Heart left ventricle (tissue), 16 donors: Measurements from ENCODE around the gene POLR2J3. TPM values are rescaled to one million over a fixed set of nuclear protein-coding genes. Genes with fewer than 3 reads are reported as not detected.
"Not testable (repeated sequence)": the region's sequence is repeated elsewhere in the genome, so short reads cannot be mapped to it uniquely, and the experiment has no call there.

Experiments used
- ATAC-seq, 4 donors: fragments of 200-7000 bp; cut with Tn5 transposase; one replicate each; pipeline ENCODE4 v1.9.1; 2020 to 2022; ENCODE audit warnings: moderate library complexity in 4 of 4, mild to moderate bottlenecking in 3 of 4, moderate number of reproducible peaks in 1 of 4
- DNase-seq, 5 donors: peaks; one replicate each; pipeline ENCODE4 v3.0.0-alpha.2; 2020
- H3K27ac ChIP-seq, 12 donors: fragments of 200-600 bp; sonication (generic) in 4 of 12; one replicate each; pipeline versions ENCODE4 v1.5.0 to v1.8.0; 2016 to 2022; ENCODE audit warnings: mild to moderate bottlenecking in 2 of 12
- H3K27me3 ChIP-seq, 9 donors: fragments of 200-600 bp; sonication (generic) in 2 of 9; one replicate each; pipeline versions ENCODE4 v1.5.1 to v1.8.0; 2016 to 2022; ENCODE audit warnings: mild to moderate bottlenecking in 3 of 9
- H3K36me3 ChIP-seq, 9 donors: fragments of 200-600 bp; sonication (generic) in 2 of 9; one replicate each; pipeline versions ENCODE4 v1.5.0 to v1.8.0; 2018 to 2022; ENCODE audit warnings: mild to moderate bottlenecking in 2 of 9
- H3K4me1 ChIP-seq, 12 donors: fragments of 200-600 bp; sonication (generic) in 4 of 12; one replicate each; pipeline versions ENCODE4 v1.5.0 to v1.8.0; 2016 to 2022; ENCODE audit warnings: mild to moderate bottlenecking in 3 of 12
- H3K4me3 ChIP-seq, 12 donors: fragments of 200-600 bp; sonication (generic) in 4 of 12; one replicate each; pipeline versions ENCODE4 v1.5.0 to v1.8.0; 2017 to 2022; ENCODE audit warnings: mild to moderate bottlenecking in 9 of 12, moderate library complexity in 4 of 12
- H3K9me3 ChIP-seq, 12 donors: fragments of 200-600 bp; sonication (generic) in 4 of 12; one replicate each; pipeline versions ENCODE4 v1.5.0 to v1.8.0; 2016 to 2022; ENCODE audit warnings: mild to moderate bottlenecking in 1 of 12
- WGBS, 4 donors: extraction: QIAGEN DNeasy Blood & Tissue Kit in 2 of 4; methylation state at CpG; one replicate each; pipeline versions ENCODE4 v1.1.5 to v1.1.7; 2013 to 2018; 5-methylcytosine and 5-hydroxymethylcytosine counted together
- intact Hi-C, 10 donors: fragments of 100-400 bp; cut with DNase I; formaldehyde crosslinking; loops; one replicate each; pipeline versions ENCODE4 v1.11.1 to v1.14.2; 2022
- long read RNA-seq, 3 donors: library from polyadenylated mRNA; unstranded; transcript quantifications; one replicate each; pipeline ENCODE4 v2.0.0, GENCODE V29; 2020 to 2021
- polyA plus RNA-seq, 2 donors: library from polyadenylated mRNA; stranded (reverse); fragments of 200-250 nt; gene quantifications; one replicate each; pipeline ENCODE4 v1.2.3, GENCODE V29; 2013
- total RNA-seq, 9 donors: library from RNA; depleted of rRNA in 2 of 9; stranded (reverse); fragments of >200 nt in 2 of 9; fragmentation: NEBNext Ultra II Directional in 3 of 9; extraction: Animal tissue kit (Norgen Biotek cat#: 25700) in 3 of 9; gene quantifications; one replicate each; pipeline versions ENCODE4 v1.1.0 to v1.2.4, GENCODE V29; 2016 to 2023
- TF ChIP-seq, protein P1 (sequence below), 12 donors: fragments of 200-600 bp; sonication (generic) in 4 of 12; IDR thresholded peaks; one replicate each; pipeline versions ENCODE4 v1.5.0 to v1.8.0; 2018 to 2022; ENCODE audit warnings: antibody characterized with exemption in 12 of 12, mild to moderate bottlenecking in 5 of 12
- donor health status: ischemic (EF 13 %, LVEDD 7.1; RV severe dilation, severe dysfunction).
- donor health status: healthy with polysubstance abuse.
- donor health status: DM: no; HTN: yes; CAD: no.
- donor health status: DM: no; HTN: no; CAD: no.
- donor health status: ischemic (EF 25% LVEDD 6.9; RV normal size, moderate dysfunction).
- donor health status: ischemic (EF 25% LVEDD 5.7; RV mildly dilated, moderate dysfunction).
- donor health status: healthy.
- donor health status: DM: yes; HTN: yes; CAD: no.
- donor health status: ischemic (EF 35%, LVEDD 5.7; RV mildly dilated, moderate dysfunction).
- donor health status: nonischemic (EF 11% LVEDD 7.7; RV severe dilation, severe dysfunction).
- donor health status: DM: yes; HTN: yes; CAD: no.
- donor health status: PGD.
- donor health status: ischemic (EF 29% LVEDD 5.4; RV normal size, mild dysfunction).
- donor health status: nonischemic (EF 23%, LVEDD 6.1; RV moderate dilation, normal function).

POLR2J3 gene
- 10 to 100 TPM in 6 of 9 donors, 1 to 10 TPM in 3; 4.8 to 32.9 (median 12.0) TPM for total RNA-seq
- polyA plus RNA-seq = 10 to 100 TPM; 31.7 to 67.7 TPM
- long read RNA-seq, donor 1, full-length matches to known transcripts = 4 of 4 reads
- long read RNA-seq, donor 1, partial matches to known transcripts = 0 of 4 reads
- long read RNA-seq, donor 1, other reads (novel, unspliced or antisense) = 0 of 4 reads
- long read RNA-seq, donor 2, partial matches to known transcripts = 1 of 5 reads
- long read RNA-seq, donor 2, other reads (novel, unspliced or antisense) = 1 of 5 reads
- long read RNA-seq, donor 3, full-length matches to known transcripts = 5 of 5 reads
- long read RNA-seq, donor 3, partial matches to known transcripts = 0 of 5 reads
- long read RNA-seq, donor 3, other reads (novel, unspliced or antisense) = 0 of 5 reads

GRCh38 chr7:102572261-102573239 is at the start of gene POLR2J3:
Gene POLR2J3 (minus strand): TSS chr7:102572583. CDS start chr7:102572521, 62 bp downstream.
- TF ChIP-seq, protein P1, sequence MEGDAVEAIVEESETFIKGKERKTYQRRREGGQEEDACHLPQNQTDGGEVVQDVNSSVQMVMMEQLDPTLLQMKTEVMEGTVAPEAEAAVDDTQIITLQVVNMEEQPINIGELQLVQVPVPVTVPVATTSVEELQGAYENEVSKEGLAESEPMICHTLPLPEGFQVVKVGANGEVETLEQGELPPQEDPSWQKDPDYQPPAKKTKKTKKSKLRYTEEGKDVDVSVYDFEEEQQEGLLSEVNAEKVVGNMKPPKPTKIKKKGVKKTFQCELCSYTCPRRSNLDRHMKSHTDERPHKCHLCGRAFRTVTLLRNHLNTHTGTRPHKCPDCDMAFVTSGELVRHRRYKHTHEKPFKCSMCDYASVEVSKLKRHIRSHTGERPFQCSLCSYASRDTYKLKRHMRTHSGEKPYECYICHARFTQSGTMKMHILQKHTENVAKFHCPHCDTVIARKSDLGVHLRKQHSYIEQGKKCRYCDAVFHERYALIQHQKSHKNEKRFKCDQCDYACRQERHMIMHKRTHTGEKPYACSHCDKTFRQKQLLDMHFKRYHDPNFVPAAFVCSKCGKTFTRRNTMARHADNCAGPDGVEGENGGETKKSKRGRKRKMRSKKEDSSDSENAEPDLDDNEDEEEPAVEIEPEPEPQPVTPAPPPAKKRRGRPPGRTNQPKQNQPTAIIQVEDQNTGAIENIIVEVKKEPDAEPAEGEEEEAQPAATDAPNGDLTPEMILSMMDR (IDR thresholded peaks at IDR 0.05) = peak; percentile 34 to 86 (median 66)
- peak; percentile 92 to 100 (median 96) for DNase-seq
- H3K27me3 ChIP-seq, H3K36me3 ChIP-seq, intact Hi-C loops, H3K9me3 ChIP-seq, H3K4me1 ChIP-seq: not testable (repeated sequence)
- H3K27ac ChIP-seq = peak within 1 kb of the TSS in 11 of 12 donors; percentile 60 to 86 (median 75)
- H3K4me3 ChIP-seq = peak within 1 kb of the TSS; percentile 60 to 95 (median 74)
- WGBS, 4 donors = 0% methylated on average over 12 to 54 of the region's 64 CpGs
- peak; percentile 96 to 98 (median 96) for ATAC-seq

- H3K27ac ChIP-seq, ATAC-seq, H3K4me3 ChIP-seq, intact Hi-C loops, H3K27me3 ChIP-seq, H3K4me1 ChIP-seq, H3K9me3 ChIP-seq, H3K36me3 ChIP-seq, DNase-seq: not testable (repeated sequence)
- WGBS, 4 donors = 81 to 90% methylated on average over 3 to 5 of the region's 8 CpGs; no CpG with 5 or more reads in 2 of the 4 donors
These were observed 45.7 kb upstream of the POLR2J3 start for GRCh38 chr7:102618122-102618521.

GRCh38 chr7:102616507-102617125 is 44.2 kb upstream of the POLR2J3 start, which contains the start of gene RASA4:
Gene RASA4 (minus strand): TSS chr7:102616756. CDS start chr7:102616689, 67 bp downstream.
- peak; percentile 87 to 96 (median 94) for ATAC-seq
- H3K36me3 ChIP-seq, H3K27ac ChIP-seq, H3K9me3 ChIP-seq, H3K4me1 ChIP-seq, intact Hi-C loops, H3K27me3 ChIP-seq: not testable (repeated sequence)
- peak within 1 kb of the TSS in 10 of 12 donors; percentile 41 to 60 (median 54) for H3K4me3 ChIP-seq
- peak; percentile 53 to 82 (median 70) for DNase-seq
- WGBS, 4 donors = 1 to 2% methylated on average over 16 to 25 of the region's 62 CpGs; no CpG with 5 or more reads in 2 of the 4 donors

DNA sequence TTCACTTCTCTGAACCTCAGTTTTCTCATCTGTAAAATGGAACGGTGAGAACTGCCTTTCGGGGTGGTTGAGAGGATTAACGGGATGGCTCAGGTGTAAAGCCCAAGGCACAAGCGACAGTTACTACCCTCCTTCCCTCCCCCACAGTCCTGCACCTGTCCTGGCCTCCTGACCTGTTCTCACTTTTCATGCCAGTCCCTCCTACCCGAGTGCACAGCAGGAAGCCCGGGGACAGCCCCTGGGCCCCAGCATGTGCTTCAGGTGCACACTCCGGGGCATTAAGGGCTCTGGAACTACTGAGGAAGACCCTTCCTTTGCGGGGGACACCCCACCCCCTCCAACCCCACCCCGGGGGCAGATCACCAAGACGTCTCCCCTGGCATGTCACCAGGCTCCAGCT is 43.5 kb upstream of the POLR2J3 start:
- H3K27ac ChIP-seq, H3K4me1 ChIP-seq, H3K4me3 ChIP-seq, H3K9me3 ChIP-seq, DNase-seq, intact Hi-C loops, ATAC-seq, H3K27me3 ChIP-seq, H3K36me3 ChIP-seq: not testable (repeated sequence)
- no CpG with 5 or more reads among the region's 10 CpGs for WGBS, 4 donors

DNA sequence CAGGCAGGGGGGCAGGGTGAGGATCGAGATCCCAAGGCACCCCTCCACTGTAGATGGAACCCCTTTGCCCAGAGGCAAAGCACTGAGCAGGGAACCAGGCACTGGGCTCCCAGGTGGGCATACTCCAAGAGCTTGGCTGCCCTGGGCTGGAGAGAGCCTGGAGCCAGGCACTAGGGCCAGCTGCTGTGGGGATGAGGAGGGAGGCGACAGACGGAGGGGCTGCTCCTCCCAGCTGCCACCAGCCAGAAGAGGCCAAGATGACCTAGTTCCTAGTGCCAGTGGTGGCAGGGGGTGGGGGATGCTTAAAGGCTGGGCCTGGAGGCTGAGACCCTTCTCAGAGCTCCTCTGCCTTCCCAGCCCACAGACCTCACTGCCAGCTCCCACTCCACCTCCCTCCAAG is 42.5 kb upstream of the POLR2J3 start:
- H3K27me3 ChIP-seq, H3K4me1 ChIP-seq, H3K4me3 ChIP-seq, H3K27ac ChIP-seq, H3K9me3 ChIP-seq, ATAC-seq, intact Hi-C loops, H3K36me3 ChIP-seq, DNase-seq: not testable (repeated sequence)
- no CpG with 5 or more reads among the region's 3 CpGs for WGBS, 4 donors

DNA sequence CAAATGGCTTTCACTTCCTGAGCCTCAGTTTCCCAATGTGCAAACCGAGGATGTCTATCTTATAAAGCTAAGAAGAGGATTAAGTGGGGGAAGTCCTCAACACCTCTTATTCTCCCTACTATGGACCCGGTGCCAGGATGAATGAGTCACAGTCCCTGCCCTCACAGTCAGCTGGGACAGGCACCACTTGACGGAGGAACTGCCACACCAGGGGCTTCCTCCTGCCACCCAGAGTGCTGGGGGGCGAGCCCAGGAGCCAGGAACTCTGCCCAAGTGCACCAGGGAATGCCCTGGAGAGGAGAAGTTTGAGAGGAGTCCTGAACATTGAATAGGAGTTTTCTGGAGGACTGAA is 41.9 kb upstream of the POLR2J3 start:
- H3K27ac ChIP-seq, H3K36me3 ChIP-seq, H3K4me3 ChIP-seq, H3K9me3 ChIP-seq, intact Hi-C loops, H3K4me1 ChIP-seq, DNase-seq, H3K27me3 ChIP-seq: not testable (repeated sequence)
- ATAC-seq = peak in 2 of 4 donors; percentile 17 to 20
- no CpG with 5 or more reads among the region's 4 CpGs for WGBS, 4 donors

- H3K9me3 ChIP-seq, ATAC-seq, H3K4me3 ChIP-seq, H3K27me3 ChIP-seq, intact Hi-C loops, H3K4me1 ChIP-seq, H3K36me3 ChIP-seq: not testable (repeated sequence)
- peak in 3 of 5 donors; percentile 5 to 37 (median 17) for DNase-seq
- peak overlapping the region in 2 of 12 donors; percentile 31 to 83 for H3K27ac ChIP-seq
- WGBS, 4 donors = 46 to 72% methylated on average over 4 of the region's 15 CpGs; no CpG with 5 or more reads in 2 of the 4 donors
These were observed 41.4 kb upstream of the POLR2J3 start for GRCh38 chr7:102613575-102614345.

DNA sequence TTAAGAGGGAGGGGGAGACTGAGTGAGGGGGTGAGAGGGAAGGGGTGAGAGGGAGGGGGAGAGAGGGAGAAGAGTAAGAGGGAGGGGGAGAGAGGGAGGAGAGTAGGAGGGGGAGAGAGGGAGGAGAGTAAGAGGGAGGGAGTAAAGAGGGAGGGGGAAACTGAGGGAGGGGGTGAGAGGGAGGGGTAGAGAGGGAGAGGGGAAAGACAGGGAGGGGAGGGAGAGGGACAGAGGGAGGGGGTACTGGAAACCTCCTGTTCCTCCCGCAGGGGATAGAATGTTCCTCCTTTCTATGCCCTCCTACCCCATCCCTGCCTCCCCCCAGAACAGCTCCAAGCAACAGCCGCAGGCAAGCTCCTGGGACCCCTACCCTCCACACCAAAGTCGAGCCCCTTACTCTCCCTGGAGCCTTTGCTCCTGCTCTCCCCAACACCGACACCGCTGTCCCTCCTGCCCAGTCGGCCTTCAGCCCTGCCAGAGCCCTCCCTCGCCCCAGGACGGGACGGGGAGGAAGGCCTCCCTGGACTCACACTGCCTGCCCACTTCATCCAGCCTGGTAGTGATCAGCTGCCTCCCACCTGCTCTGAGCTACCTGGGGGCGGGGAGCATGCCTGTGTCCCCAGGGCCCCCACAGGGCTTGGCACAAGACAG is 39.4 kb upstream of the POLR2J3 start:
- H3K4me1 ChIP-seq, H3K27me3 ChIP-seq, H3K9me3 ChIP-seq, intact Hi-C loops, H3K36me3 ChIP-seq, ATAC-seq: not testable (repeated sequence)
- Histone ChIP-seq H3K27ac (peak overlapping the region in 8 of 12 donors; percentile 31 to 93 (median 60)), H3K4me3 (peak overlapping the region in 4 of 12 donors; percentile 16 to 45 (median 36))
- WGBS, 4 donors = 25 to 55% (median 30%) methylated on average over 7 of the region's 10 CpGs
- peak; percentile 11 to 69 (median 32) for DNase-seq
